Coronary artery (tissue), 2 donors: ENCODE measurements around the gene CD79A.

Experiments
- DNase-seq: peaks from one replicate; pipeline ENCODE4 v3.0.0-alpha.2; 2017; ENCODE audit warnings: low spot score
- H3K27ac ChIP-seq, 2 donors: fragments of 200-600 bp; sonication (generic); one replicate each; pipeline ENCODE4 v1.5.1; 2016 to 2019
- H3K4me3 ChIP-seq: fragments of 200-600 bp; sonication (generic); 2 replicates; pipeline ENCODE4 v1.5.1; 2016; ENCODE audit warnings: mild to moderate bottlenecking, moderate library complexity
- TF ChIP-seq, protein P1 (sequence below): fragments of 200-600 bp; sonication (generic); IDR thresholded peaks from one replicate; pipeline ENCODE4 v1.5.1; 2019; ENCODE audit warnings: antibody characterized with exemption

The CD79A gene

DNA sequence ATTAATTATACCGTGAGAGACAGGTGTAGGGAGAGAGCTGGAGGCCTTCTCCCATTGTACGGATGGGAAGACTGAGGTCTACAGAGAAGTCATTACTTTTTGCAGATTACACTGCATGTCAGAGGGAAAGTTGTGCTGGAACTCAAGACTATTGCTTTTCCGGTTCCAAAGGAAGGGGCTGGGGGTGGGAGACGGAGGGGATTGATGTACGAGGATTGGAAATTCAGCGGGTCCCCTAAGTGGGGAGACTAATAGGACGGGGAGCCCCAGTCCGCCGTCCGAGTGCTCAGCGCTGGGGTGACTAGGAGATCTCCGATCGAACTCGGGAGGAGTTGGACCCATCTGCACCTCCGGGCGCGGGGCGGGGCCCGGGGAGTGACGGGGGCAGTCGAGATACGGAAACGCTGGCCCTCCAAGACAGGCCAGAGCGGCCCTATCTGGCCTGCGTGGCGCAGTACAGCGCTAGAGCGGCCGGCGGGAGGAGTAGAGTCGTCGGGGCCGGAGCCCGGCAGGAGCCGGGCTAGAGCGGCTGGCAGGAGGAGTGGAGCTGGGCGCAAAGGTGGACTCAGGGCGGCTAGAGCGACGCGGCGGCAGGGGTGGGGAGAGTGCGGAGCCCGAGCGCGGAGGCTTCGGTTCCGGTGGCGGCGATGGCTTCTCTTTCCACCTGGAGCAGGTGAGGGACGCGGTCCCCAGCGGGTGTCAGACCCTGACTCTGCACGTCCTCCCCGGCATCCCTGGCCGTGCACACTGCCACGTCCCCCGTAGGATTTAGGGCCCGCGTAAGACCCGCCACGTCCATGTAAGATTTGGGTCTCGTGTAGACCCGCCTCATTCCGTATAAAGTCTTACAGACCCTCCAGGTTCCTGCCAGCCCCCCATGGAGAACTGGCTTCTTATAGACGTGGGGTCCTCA lies 7.0 kb downstream of the CD79A start:
- peak overlapping the region in 1 of 2 donors; percentile 83 for H3K27ac ChIP-seq
- H3K4me3 ChIP-seq = peak overlapping the region; percentile 82
- TF ChIP-seq, protein P1, sequence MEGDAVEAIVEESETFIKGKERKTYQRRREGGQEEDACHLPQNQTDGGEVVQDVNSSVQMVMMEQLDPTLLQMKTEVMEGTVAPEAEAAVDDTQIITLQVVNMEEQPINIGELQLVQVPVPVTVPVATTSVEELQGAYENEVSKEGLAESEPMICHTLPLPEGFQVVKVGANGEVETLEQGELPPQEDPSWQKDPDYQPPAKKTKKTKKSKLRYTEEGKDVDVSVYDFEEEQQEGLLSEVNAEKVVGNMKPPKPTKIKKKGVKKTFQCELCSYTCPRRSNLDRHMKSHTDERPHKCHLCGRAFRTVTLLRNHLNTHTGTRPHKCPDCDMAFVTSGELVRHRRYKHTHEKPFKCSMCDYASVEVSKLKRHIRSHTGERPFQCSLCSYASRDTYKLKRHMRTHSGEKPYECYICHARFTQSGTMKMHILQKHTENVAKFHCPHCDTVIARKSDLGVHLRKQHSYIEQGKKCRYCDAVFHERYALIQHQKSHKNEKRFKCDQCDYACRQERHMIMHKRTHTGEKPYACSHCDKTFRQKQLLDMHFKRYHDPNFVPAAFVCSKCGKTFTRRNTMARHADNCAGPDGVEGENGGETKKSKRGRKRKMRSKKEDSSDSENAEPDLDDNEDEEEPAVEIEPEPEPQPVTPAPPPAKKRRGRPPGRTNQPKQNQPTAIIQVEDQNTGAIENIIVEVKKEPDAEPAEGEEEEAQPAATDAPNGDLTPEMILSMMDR = no peak
- DNase-seq = peak; percentile 95

DNA sequence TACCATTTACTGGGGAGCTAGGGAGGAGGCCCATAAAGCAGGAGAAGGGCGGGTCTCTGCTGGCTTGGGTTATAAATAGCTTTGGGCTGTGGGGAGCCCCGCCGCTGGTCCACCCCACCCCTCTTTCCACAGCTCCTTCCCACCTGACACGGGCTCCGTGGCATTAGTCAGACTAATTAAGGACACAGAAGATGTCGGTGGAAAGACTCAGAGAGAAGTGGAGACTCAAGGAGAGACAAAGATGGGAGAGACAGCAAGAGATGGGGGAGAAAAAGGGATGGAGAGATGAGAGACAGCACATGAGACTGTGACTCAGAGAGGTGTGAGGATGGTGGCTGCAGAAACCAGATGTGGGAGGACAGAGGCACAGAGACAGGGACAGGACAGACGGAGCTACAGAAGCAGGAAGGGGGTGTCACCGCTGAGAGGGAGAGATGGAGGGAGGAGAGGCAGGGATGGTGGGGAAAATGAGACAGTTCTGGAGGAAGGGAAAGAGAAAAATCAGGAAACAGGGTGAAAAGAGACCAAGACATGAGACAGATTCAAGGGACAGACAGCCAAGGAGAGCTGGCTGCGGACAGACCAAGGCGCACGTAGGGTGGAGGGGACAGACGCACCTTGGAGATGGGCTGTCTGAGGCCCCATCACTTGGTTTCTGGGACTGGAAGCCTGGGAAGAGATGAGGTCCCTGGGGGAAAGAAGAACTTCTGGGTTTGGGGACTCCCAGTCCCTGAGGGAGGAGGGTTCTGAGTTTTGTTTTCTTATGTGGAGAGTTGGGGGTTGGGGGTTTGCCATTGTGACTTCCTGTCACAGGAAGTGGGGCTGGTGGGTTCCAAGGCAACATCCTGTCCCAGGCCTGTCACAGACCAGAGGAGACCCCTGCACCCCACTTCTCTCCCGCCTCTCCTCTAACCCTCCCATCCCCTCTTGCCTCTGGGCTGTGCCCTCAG lies 10.0 kb downstream of the CD79A start:
- no peak for DNase-seq

DNA sequence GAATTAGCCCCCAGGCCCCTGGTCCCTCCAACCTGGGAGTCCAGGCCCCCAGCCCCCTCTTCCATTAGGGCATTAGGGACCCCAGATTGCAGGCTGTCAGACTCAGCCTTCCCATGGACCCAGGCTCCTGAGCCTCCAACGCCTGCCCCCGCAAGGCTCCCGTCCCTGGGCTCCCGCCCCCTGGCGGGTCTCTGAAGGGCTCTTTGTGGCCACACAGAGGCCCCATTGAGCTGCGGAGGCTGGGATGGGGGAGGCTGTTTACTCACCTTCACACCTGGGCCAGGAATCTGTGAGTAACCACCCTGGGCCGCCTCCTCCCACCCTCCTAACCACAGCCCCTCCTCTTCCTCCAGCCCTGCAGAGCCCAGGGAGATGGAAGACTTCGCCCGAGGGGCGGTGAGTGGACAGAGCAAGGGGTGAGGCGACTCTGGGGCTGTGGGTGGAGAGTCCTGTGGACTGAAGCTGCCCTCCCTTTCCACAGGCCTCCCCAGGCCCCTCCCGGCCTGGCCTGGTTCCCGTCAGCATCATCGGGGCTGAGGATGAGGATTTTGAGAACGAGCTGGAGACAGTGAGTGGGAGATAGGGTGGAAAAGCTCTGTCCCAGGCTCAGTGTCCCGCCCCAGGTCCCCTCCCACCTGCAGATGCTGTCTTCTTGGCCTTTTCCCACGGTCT lies 10.8 kb downstream of the CD79A start:
- Histone ChIP-seq H3K4me3 (no peak overlapping the region), H3K27ac (no peak overlapping the region)
- TF ChIP-seq, protein P1 = no peak
- DNase-seq = no peak

More for the DNA sequence above, 10.0 kb downstream of the CD79A start:
- no peak overlapping the region for H3K4me3 ChIP-seq
- TF ChIP-seq, protein P1 = no peak
- H3K27ac ChIP-seq = no peak overlapping the region

DNA sequence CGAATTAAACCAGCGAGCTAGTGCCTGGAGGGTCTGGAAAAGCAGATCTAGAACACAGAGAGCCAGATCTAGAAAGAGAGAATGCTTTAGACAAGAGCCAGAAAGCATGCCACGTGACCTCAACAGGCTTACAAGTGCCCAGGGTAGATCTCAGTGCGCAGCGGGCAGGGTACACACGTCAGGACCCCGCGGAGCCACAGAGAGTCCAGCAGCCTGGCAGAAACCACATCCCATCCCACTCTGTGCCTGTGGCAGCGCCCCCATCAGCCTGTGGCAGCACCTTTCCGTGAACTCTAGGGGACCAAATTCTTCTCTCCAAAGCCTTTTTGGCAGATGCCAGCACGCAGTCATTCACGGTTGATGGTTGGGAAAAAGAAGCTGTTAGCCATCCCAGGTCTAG lies 11.8 kb downstream of the CD79A start:
- Histone ChIP-seq H3K4me3 (no peak overlapping the region), H3K27ac (no peak overlapping the region)
- TF ChIP-seq, protein P1 = no peak
- DNase-seq = no peak

DNA sequence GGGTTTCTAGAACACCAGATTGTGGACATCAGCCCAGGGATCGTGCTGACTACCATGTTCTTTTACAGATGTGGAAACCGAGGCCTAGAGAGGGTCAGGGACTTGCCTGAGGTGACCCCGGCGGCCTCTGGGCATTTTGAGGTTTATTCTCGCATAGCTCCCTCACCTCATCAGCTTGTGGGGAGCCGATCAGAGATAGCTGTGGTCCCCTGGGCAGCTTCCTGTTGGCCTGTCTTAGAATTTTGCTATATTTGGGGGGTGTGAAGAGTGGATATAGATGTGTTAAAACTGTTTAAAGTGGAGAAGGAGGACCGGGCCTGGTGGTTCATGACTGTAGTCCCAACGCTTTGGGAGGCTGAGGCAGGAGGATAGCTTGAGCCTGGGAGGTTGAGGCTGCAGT lies 12.8 kb downstream of the CD79A start:
- no peak overlapping the region for H3K27ac ChIP-seq
- no peak for DNase-seq
- TF ChIP-seq, protein P1 = no peak
- H3K4me3 ChIP-seq = no peak overlapping the region

DNA sequence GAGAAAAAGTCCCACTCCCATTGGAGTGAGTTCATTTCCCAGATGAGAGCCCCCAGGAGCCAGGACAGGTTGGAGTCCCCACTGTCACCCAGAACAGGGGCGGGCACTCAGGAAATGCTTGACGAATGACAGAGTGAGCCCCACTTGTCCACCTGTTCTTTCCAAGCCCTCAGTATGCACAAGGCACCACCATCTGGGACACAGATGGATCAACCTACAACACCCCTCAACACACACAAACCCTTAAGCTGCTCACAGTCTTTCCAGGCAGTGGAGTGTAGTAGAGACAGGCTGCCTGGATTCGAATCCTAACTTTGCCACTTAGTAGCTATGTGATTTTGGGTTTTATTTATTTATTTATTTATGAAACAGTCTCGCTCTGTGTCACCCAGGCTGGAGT lies 13.9 kb downstream of the CD79A start:
- DNase-seq = no peak
- Histone ChIP-seq H3K27ac (no peak overlapping the region), H3K4me3 (no peak overlapping the region)
- TF ChIP-seq, protein P1 = no peak
